A673 (cell line): ENCODE measurements around the gene CRACDL. TPM values are rescaled to one million over a fixed set of nuclear protein-coding genes. Genes with fewer than 3 reads are reported as not detected.

Experiments
- BruUV-seq: library from RNA; stranded (reverse); fragments of 400-500 nt; replicated peaks from 2 replicates; lab custom pipeline; 2021; lab: Mats Ljungman, UMichigan
- CTCF ChIA-PET: fragments of 300-600 bp; sonication (Branson Sonifier 250); formaldehyde crosslinking; loops from one replicate; lab custom pipeline; 2022; ENCODE audit warnings: antibody characterized with exemption; lab: Charles Lee
- POLR2A ChIA-PET: fragments of 300-600 bp; sonication (Branson Sonifier 250); formaldehyde crosslinking; loops from one replicate; lab custom pipeline; 2022; ENCODE audit warnings: antibody characterized with exemption; ENCODE audit not compliant: low non-redundant PET; lab: Charles Lee
- DNase-seq: peaks from one replicate; pipeline ENCODE4 v3.0.0-alpha.2; 2015; ENCODE audit warnings: low spot score
- H3K27ac ChIP-seq: fragments of 200-600 bp; sonication (generic); 2 replicates; pipeline ENCODE4 v1.5.1; 2016; ENCODE audit warnings: mixed run types, low read depth, mild to moderate bottlenecking, mixed read lengths, antibody characterized with exemption, low read length; ENCODE audit not compliant: poor library complexity, severe bottlenecking
- H3K27me3 ChIP-seq: fragments of 200-600 bp; sonication (generic); replicated peaks from 2 replicates; pipeline ENCODE4 v1.6.1; 2017; ENCODE audit warnings: mixed run types, low read depth, mild to moderate bottlenecking, mixed read lengths, antibody characterized with exemption, low read length; ENCODE audit not compliant: insufficient read depth, poor library complexity
- H3K36me3 ChIP-seq: fragments of 200-600 bp; sonication (generic); 2 replicates; pipeline ENCODE4 v1.6.1; 2016; ENCODE audit warnings: mixed run types, mild to moderate bottlenecking, mixed read lengths, antibody characterized with exemption, low read length; ENCODE audit not compliant: insufficient read depth, poor library complexity, severe bottlenecking
- H3K4me1 ChIP-seq: fragments of 200-600 bp; sonication (generic); 2 replicates; pipeline ENCODE4 v1.6.1; 2017; ENCODE audit warnings: mixed run types, mild to moderate bottlenecking, mixed read lengths, antibody characterized with exemption, low read length; ENCODE audit not compliant: insufficient read depth, poor library complexity, severe bottlenecking
- H3K4me3 ChIP-seq: fragments of 200-600 bp; sonication (generic); 2 replicates; pipeline ENCODE4 v1.5.1; 2016; ENCODE audit warnings: low read depth, mixed run types, mild to moderate bottlenecking, mixed read lengths, low read length; ENCODE audit not compliant: poor library complexity, severe bottlenecking
- H3K9me3 ChIP-seq: fragments of 200-600 bp; sonication (generic); 2 replicates; pipeline ENCODE4 v1.6.1; 2016; ENCODE audit warnings: mixed run types, low read depth, mild to moderate bottlenecking, mixed read lengths, antibody characterized with exemption, low read length; ENCODE audit not compliant: poor library complexity, severe bottlenecking
- EZH2 ChIP-seq: fragments of 200-600 bp; sonication (generic); IDR thresholded peaks from 2 replicates; pipeline ENCODE4 v1.6.1; 2017; ENCODE audit warnings: borderline replicate concordance, low read depth, mild to moderate bottlenecking, mixed read lengths, antibody characterized with exemption, low read length; ENCODE audit not compliant: poor library complexity, severe bottlenecking
- intact Hi-C: fragments of 100-400 bp; cut with micrococcal nuclease; formaldehyde crosslinking; loops from one replicate; pipeline ENCODE4 v1.10.0; 2022; ENCODE audit not compliant: unreplicated experiment
- total RNA-seq: library from RNA; stranded (reverse); gene quantifications from 2 replicates; pipeline ENCODE4 v1.2.3, GENCODE V29; 2021
- TF ChIP-seq, protein P1 (sequence below): fragments of 300-800, 200-600 bp; sonication (generic); conservative IDR thresholded peaks from 2 replicates; pipeline ENCODE4 v1.5.1; 2017; ENCODE audit warnings: low read depth, mild to moderate bottlenecking, antibody characterized with exemption, low read length, moderate library complexity, mixed read lengths

The CRACDL gene
- total RNA-seq, 1 experiment from 2014 or later = not detected

DNA sequence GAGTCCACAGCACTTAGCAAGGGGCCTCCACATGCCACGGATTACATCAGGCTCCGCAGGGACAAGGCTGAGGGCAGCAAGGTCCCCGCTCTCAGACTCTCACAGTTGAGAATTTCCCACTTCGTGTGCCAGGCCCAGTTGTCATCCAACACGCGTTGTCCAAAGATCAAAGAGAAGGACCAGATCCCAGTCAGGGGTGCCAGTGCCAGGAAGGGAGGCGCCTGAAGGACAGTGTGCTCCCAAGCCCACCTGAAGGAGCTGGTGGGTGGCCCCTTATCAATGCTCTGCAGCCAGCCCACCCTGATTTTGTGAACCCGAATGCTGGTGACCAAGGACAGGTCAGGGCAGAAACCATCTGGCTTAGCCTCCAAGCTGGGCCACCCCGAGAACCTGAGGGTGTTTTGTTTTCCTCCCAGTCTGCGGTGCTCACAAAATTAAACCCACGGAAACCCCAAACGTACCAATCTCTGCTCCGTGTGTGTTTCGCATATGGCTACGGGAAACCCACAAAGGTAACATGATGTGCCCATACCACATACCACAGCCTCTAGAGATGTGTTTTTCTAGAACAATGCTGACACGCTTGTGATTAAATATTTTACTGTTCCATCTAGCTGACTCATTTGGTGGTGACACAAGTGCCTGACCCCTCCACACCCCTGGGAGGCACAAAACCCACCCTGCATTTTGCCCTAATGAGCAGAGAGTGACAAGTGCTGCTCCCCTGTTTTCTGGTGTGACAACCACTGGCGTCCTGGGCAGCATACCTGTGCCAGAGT lies 24.5 kb downstream of the CRACDL start:
- Histone ChIP-seq H3K36me3 (no peaks in the 10 kb centered on the region), H3K4me3 (no peak overlapping the region), H3K27ac (no peak overlapping the region), H3K4me1 (peaks cover 6% of the 10 kb centered on the region), H3K9me3 (no peaks in the 10 kb centered on the region), H3K27me3 (no peaks in the 10 kb centered on the region)
- no TSS peak for BruUV-seq
- DNase-seq = no peak
- TF ChIP-seq, protein P1, sequence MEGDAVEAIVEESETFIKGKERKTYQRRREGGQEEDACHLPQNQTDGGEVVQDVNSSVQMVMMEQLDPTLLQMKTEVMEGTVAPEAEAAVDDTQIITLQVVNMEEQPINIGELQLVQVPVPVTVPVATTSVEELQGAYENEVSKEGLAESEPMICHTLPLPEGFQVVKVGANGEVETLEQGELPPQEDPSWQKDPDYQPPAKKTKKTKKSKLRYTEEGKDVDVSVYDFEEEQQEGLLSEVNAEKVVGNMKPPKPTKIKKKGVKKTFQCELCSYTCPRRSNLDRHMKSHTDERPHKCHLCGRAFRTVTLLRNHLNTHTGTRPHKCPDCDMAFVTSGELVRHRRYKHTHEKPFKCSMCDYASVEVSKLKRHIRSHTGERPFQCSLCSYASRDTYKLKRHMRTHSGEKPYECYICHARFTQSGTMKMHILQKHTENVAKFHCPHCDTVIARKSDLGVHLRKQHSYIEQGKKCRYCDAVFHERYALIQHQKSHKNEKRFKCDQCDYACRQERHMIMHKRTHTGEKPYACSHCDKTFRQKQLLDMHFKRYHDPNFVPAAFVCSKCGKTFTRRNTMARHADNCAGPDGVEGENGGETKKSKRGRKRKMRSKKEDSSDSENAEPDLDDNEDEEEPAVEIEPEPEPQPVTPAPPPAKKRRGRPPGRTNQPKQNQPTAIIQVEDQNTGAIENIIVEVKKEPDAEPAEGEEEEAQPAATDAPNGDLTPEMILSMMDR = no peak
- no peak for TF ChIP-seq EZH2
- CTCF ChIA-PET = no interaction called here
- intact Hi-C loops = no loop called here
- POLR2A ChIA-PET = no interaction called here

DNA sequence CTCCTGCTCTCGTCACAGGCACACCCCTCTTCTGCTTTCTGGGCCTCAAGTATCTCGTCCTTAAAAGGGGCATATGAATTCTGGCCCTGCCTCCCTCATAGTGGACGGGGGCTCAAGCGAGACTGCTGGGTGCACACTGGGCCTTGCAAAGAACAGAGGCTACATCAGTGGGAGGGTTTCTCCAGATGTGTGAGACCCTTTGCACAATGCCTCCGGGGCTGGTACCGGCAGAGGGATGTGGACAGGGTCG lies 25.0 kb downstream of the CRACDL start:
- ChIA-PET CTCF (no interaction called here), POLR2A (no interaction called here)
- TF ChIP-seq, protein P1 = no peak
- TF ChIP-seq EZH2 = no peak
- intact Hi-C loops = no loop called here
- no peak for DNase-seq
- no peaks in the 10 kb centered on the region for H3K27me3 ChIP-seq
- no peak overlapping the region for H3K27ac ChIP-seq
- no peaks in the 10 kb centered on the region for H3K36me3 ChIP-seq
- no peak overlapping the region for H3K4me3 ChIP-seq
- BruUV-seq = no TSS peak
- H3K4me1 ChIP-seq = peaks cover 6% of the 10 kb centered on the region
- H3K9me3 ChIP-seq = no peaks in the 10 kb centered on the region

DNA sequence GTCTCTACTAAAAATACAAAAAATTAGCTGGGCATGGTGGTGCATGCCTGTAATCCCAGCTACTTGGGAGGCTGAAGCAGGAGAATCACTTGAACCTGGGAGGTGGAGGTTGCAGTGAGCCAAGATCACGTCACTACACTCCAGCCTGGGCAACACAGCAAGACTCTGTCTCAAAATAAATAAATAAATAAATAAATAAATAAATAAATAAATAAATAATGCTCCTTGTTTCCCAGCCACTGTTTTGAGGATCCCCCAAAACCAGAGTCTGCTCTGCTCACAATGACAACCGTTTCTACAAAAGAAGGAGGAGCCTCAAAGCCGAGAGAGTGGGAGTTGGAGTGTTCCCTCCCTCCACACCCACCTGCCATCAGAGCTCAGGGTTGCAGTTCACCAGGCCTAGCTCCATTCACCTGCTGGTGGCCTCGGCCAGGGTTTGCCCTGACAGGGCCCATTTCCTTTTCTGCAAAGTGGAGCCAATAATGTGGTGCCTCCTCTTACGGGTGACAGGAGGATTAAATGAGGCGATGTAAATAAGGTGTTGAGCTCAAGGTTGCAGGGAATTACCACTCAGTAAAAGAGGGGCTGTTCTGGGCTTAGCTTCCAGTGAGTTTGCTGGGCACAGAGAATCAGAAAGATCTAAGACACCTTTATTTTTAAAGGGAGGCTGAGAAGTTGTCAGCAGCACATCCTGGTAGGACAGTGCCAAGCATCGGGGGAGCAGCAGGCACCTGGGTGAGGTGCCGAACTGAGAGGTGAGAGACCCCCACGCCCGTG lies 25.5 kb downstream of the CRACDL start:
- intact Hi-C loops = no loop called here
- H3K4me3 ChIP-seq = no peak overlapping the region
- DNase-seq = no peak
- ChIA-PET CTCF (no interaction called here), POLR2A (no interaction called here)
- TF ChIP-seq EZH2 = no peak
- TF ChIP-seq, protein P1 = no peak
- no TSS peak for BruUV-seq
- H3K27me3 ChIP-seq = no peaks in the 10 kb centered on the region
- no peak overlapping the region for H3K27ac ChIP-seq
- no peaks in the 10 kb centered on the region for H3K36me3 ChIP-seq
- peaks cover 6% of the 10 kb centered on the region for H3K4me1 ChIP-seq
- H3K9me3 ChIP-seq = no peaks in the 10 kb centered on the region
